Stimulated activated CD4-positive, alpha-beta T cell treated with anti-CD3 and anti-CD28 coated beads, Interleukin-4, amount 100 ng/mL, for 24 hours (primary cell): ENCODE measurements around the gene KRT71.
"Not testable (repeated sequence)": the region's sequence is repeated elsewhere in the genome, so short reads cannot be mapped to it uniquely, and the experiment has no call there.

Source experiments
- DNase-seq: peaks from one replicate; pipeline ENCODE4 v3.0.0-alpha.2; 2020

KRT71 gene

DNA sequence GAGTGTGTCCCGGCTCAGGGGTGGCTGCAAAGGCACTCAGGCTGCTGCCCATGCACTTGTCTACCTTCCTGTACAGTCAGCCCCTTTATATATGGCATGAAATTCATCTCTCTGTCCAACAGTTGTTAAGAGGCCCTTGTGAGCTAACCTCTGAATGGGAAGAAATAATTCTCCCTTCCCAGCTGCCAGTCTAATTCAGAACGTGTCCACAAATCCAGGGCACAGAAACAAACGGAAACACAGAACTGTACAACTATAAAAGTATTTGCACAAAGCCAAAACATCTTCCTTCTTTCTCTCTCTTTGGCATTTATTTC, 33.6 kb downstream of the KRT71 start:
- DNase-seq, result no peak

- DNase-seq, result no peak
These were observed 34.2 kb downstream of the KRT71 start for GRCh38 chr12:52518574-52519386.

DNA sequence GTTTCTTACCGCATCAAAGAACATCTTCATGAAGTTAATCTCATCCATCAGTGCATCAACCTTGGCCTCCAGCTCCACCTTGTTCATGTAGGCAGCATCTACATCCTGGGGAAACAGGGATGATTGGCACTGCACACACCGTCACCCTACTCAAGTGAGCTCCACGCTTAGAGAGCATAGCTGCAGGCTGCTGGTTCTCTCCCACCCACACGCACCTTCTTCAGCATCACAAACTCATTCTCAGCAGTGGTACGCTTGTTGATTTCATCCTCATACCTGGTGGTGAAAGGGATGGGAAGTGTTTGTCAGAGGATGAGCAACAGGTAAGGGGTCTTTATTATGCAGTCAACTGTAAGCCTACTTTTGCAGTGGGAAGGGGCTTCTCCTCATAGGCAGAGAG, 35.1 kb downstream of the KRT71 start:
- DNase-seq, result no peak

DNA sequence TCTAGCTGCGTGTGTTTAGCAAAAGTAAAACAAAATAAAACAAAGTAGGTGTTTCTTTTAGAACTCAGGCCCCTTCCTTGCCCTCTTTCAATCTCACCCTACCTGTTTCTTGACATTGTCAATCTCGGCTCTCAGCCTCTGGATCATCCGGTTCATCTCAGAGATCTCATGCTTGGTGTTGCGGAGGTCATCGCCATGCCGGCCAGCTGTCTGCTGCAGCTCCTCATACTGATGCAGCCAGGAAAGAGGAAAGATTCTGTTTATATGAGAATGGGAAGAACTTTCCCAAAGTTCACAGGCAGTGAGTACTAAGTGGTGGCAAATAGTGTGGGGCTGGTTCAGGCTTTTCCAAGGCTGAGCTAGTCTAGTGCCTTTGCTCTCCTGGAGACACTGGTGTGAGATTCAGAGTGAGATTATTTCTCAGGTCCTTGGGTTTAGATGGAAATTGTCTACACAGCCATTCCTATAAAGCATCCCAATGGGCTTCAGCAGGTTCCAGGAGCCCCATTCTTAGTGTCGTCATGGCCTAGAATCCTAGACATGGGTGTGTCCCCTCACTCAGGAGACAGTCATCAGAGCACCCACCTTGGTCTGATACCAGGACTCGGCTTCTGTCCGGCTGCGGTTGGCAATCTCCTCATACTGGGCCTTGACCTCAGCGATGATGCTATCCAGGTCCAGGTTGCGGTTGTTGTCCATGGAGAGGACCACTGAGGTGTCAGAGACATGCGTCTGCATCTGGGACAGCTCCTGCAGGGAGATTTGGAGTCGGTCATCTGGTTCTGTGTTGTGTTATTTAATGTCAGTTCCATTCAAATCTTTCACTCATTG, 35.7 kb downstream of the KRT71 start:
- DNase-seq, result no peak

DNA sequence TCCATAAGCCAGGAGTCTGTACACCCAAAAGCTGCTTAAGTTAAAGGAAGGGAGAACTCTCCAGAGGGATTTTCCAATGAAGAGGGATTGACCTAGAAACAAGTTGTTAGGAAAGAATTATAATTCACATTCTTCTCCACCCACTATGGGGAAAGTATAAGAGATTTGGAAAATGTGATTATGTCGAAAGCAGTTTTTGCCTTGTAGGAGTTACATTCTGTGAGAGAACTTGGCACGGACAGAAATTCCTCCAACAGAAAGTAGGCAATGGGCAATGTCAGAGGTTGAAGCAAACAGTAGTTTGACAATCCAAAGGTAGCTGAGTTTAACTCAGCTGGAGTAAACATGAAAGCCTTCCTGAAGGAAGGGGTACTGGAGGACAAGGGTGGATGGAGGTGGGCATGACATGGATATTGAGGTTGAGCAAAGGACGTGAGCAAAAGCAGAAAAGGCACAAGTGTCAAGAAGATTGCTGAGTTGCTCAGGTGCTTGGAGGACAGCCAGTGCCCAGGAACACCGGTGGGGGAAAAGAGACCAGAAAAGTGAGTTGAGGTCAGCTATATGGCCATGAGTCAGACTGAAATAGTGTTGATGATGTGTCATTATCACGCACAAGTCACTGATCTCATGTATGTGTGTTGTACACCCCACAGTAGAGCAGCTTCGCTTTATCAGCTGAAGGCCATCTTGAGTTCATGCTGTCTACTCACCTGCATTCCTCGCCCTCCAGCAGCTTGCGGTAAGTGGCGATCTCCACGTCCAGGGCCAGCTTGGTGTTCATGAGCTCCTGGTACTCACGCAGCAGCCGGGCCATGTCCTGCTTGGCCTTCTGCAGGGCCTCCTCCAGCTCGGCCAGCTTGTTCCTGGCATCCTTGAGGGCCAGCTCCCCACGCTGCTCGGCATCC, 36.8 kb downstream of the KRT71 start:
- no peak for DNase-seq

GRCh38 chr12:52515319-52515646, 37.7 kb downstream of the KRT71 start:
- DNase-seq, result no peak

- DNase-seq, result no peak
These were observed 38.2 kb downstream of the KRT71 start for GRCh38 chr12:52514471-52515318.

DNA sequence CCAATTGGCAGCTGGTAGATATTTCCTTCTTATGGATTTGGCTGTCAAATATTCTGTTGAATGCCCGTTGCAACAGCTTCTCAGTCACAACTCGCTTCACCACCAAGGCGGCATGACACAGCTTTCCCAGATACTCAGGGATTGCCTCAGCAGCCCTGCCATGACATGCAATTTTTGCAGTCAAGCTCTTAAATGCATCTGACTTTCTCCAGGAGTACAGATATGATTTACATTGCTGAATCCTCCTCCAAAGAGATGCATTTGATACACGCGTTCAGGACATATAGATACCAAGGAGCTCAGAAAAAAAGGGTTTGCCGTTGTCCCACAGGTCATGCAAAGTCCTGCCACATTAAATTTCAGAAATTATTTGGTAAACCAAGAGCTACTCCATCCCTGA, 39.2 kb downstream of the KRT71 start:
- DNase-seq, result no peak

DNA sequence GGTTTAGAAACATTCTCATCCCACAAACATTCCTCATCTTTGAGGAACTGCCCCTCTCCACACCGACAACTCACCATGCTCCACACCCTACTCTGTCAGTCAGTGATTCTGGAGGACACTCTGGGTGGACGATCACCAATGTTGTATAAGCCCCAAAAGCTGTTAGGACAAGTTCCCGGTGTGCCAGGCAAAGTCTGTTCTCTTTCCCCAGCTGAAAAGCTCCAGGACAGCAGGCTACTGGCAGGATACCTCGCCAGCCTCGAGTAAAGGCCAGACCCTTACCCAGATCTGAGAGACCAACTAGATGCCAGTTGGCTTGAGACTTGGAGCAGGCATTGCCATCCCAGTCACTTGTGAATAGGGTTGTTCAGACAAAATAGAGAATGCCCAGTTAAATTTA, 44.7 kb downstream of the KRT71 start:
- DNase-seq, result no peak

- no peak for DNase-seq
These were observed 45.9 kb downstream of the KRT71 start for GRCh38 chr12:52506858-52507715.

GRCh38 chr12:52502877-52503276, 50.1 kb downstream of the KRT71 start:
- DNase-seq, result no peak

GRCh38 chr12:52501490-52501889, 51.5 kb downstream of the KRT71 start:
- DNase-seq, result no peak

DNA sequence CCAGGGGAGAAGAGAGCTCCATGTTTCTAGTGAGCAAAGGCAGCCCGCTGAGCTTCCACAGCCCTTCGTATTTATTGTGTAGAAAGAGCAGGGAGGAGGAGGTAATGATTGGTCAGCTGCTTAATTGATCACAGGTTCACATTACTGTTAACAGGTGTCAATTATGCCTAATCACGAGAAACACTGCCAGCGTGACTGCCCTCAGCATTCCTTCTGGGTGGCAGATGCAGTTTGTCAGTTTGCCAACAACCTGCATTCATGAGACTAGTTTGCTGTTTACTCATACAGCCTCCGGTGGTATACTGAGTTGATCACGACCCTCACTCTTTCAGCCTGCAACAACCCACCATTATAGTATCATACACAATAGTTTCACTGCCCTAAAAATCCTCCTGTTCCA, 52.4 kb downstream of the KRT71 start:
- DNase-seq, result not testable (repeated sequence)

DNA sequence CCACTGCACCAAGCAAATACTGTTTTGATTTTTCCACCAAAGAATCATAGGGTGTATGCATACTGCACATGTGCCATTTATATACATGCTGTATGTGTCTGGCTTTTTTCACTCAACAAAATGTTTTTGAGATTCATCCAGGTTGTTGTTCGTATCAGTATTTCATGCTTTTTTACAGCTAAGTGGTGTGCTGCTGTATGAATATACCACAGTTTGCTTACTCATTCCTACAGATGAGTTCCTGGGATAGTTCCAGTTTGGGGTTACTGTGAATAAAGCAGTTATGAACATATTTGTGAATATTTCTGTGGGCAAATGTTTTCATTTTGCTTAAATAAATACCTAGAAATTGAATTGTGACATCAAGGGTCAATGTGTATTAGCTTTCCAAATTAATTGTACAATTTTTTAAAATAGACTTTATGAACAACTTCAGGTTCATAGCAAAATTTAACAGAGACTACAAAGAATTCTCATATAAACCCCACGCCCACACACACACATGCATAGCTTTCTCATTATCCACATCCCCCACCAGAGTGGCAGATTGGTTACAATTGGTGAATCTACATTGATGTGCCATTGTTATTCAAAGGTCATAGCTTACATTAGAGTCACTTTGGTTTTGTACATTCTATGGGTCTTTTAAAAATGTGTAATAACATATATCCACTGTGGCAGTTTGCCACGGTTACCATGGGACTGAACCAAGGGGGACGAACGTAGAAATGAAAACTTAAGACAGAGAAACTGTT, 53.0 kb downstream of the KRT71 start:
- no peak for DNase-seq

GRCh38 chr12:52498946-52499345, 54.0 kb downstream of the KRT71 start:
- no peak for DNase-seq

DNA sequence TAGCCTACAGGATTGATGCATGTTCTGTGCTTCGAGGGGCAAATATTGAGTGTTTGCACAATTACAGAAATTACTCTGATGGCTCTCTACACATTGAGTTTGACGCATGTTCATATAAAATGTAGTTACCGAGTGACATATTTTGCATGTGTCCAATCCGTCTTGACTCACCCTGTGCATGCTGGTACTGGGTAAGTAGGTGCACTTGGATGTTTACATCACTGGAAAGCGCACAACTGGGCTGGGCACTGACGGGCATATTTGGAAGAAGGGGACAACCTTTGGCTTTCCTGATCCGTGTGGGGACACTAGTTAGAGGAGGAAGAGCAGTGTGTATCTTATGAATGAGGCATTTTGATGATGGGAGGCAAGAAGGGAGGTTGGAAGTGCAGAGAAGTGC, 55.0 kb downstream of the KRT71 start:
- no peak for DNase-seq

DNA sequence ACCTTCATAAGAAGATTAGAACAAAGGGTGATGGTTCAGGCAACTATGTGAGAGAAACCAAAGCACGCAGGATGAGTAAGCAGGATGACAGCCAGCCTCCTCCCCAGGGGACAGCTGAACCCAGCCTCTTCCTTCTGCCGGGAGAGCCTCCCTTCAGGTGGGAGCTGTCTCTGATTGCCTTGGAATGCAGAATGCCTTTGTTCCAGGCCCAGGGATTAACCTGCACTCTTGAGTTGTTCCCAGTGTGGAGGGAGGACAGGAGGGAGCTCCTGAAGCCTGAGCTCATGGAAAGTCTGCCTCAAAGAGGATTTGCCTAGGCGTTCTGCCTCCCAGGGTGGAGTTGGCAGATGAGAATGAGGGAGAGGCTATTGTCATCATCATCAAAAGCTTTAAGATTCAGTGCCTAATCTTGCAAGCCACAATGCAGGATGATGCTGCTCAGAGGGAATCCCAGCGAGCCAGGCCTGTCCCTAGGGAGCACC, 56.3 kb downstream of the KRT71 start:
- DNase-seq, result no peak

GRCh38 chr12:52496054-52496453, 56.9 kb downstream of the KRT71 start:
- DNase-seq, result no peak

GRCh38 chr12:52495389-52495788, 57.6 kb downstream of the KRT71 start:
- no peak for DNase-seq

- DNase-seq, result no peak
These were observed 58.4 kb downstream of the KRT71 start for GRCh38 chr12:52494518-52494917.

- no peak for DNase-seq
These were observed 58.8 kb downstream of the KRT71 start for GRCh38 chr12:52494100-52494499.
